Measurements from ENCODE around the gene ETV7.

The ETV7 gene

DNA sequence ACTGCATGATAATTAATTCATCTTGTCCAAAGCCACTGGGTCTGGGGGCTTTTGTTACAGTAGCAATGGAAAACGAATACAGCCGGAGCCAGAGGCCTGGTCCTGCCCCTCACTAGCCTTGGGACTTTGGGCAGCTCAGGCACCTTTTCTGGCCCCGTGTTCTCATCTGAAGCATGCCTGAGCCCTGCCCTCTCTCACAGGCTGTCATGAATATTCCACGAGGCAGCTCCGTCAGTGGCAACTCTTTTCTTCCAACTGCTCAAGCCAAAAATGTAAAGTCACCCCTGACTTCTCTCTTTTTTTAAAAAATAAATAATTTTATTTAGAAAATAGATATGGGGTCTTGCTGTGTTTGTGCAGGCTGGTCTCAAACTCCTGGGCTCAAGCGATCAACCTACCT, 56.1 kb downstream of the ETV7 start:
- Histone ChIP-seq H3K4me3 (ENCODE audit: extremely low read depth, insufficient read depth, low read length, poor library complexity, severe bottlenecking) (no peak overlapping the region), H3K36me3 (ENCODE audit: control insufficient read depth, insufficient read depth, low read length) (no peaks in the 10 kb centered on the region), H3K4me1 (ENCODE audit: control insufficient read depth, insufficient read depth, low read length, poor library complexity, severe bottlenecking) (peaks cover 12% of the 10 kb centered on the region), H3K27ac (ENCODE audit: low read depth, low read length, severe bottlenecking) (no peak overlapping the region), H3K9me3 (ENCODE audit: control insufficient read depth, low read length) (no peaks in the 10 kb centered on the region)
- 82 to 93% methylated on average over 4 of the region's 6 CpGs for WGBS, 2 experiments (ENCODE audit: insufficient coverage in 2 of 2)

DNA sequence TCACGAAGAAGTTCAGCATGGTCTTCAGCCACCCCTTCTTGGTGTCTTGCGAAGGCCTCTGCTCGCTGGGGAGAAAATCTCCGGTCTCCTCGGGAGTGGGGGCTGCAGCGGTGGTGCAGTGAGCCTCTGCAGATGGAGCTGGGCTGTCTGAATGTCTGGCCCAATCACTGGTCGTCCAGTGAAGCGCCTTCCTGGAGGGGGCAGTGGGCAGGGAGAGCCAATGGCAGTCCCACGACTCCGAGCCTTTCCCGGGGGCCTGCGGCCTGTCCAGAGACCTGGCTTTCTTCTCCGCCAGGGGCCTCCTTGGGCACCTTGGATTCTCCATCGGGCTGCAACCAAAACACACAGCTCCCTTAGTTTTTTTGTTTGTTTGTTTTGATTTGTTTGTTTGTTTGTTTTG, 57.1 kb downstream of the ETV7 start:
- H3K4me3 ChIP-seq (ENCODE audit: extremely low read depth, insufficient read depth, low read length, poor library complexity, severe bottlenecking), result no peak overlapping the region
- no peak overlapping the region for H3K27ac ChIP-seq (ENCODE audit: low read depth, low read length, severe bottlenecking)
- 88 to 89% methylated on average over 7 to 13 of the region's 14 CpGs for WGBS, 2 experiments (ENCODE audit: insufficient coverage in 2 of 2)
- H3K36me3 ChIP-seq (ENCODE audit: control insufficient read depth, insufficient read depth, low read length), result no peaks in the 10 kb centered on the region
- H3K9me3 ChIP-seq (ENCODE audit: control insufficient read depth, low read length), result no peaks in the 10 kb centered on the region
- peaks cover 12% of the 10 kb centered on the region for H3K4me1 ChIP-seq (ENCODE audit: control insufficient read depth, insufficient read depth, low read length, poor library complexity, severe bottlenecking)

- Histone ChIP-seq H3K27ac (ENCODE audit: low read depth, low read length, severe bottlenecking) (no peak overlapping the region), H3K4me1 (ENCODE audit: control insufficient read depth, insufficient read depth, low read length, poor library complexity, severe bottlenecking) (peaks cover 12% of the 10 kb centered on the region), H3K9me3 (ENCODE audit: control insufficient read depth, low read length) (no peaks in the 10 kb centered on the region), H3K4me3 (ENCODE audit: extremely low read depth, insufficient read depth, low read length, poor library complexity, severe bottlenecking) (no peak overlapping the region), H3K36me3 (ENCODE audit: control insufficient read depth, insufficient read depth, low read length) (no peaks in the 10 kb centered on the region)
- WGBS, 2 experiments (ENCODE audit: insufficient coverage in 2 of 2), result 60 to 72% methylated on average over 11 to 12 of the region's 14 CpGs
Observed at GRCh38 chr6:36329798-36330291, 57.6 kb downstream of the ETV7 start.

DNA sequence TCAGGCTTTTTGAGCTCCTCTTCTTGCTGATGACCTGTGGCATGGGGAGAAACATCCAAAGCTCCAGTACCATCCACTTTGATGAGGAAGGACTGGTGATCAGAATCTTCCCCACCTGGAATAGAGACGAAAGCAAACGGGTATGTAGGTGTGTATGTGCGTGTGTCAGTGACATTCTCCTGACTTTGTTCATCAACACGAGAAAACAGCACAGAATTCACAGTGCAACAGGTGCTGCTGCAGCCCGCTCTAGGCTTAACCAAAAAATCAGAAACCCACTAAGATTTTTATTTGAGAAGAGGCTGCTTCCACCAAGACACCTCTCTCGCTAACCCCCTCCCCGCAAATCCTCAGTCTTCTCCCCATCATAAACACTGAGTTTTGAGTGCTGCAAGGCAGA, 58.9 kb downstream of the ETV7 start:
- H3K27ac ChIP-seq (ENCODE audit: low read depth, low read length, severe bottlenecking), result no peak overlapping the region
- H3K9me3 ChIP-seq (ENCODE audit: control insufficient read depth, low read length), result no peaks in the 10 kb centered on the region
- H3K36me3 ChIP-seq (ENCODE audit: control insufficient read depth, insufficient read depth, low read length), result no peaks in the 10 kb centered on the region
- H3K4me1 ChIP-seq (ENCODE audit: control insufficient read depth, insufficient read depth, low read length, poor library complexity, severe bottlenecking), result peaks cover under 1% of the 10 kb centered on the region
- 96 to 100% methylated on average over 2 to 5 of the region's 7 CpGs for WGBS, 2 experiments (ENCODE audit: insufficient coverage in 2 of 2)
- H3K4me3 ChIP-seq (ENCODE audit: extremely low read depth, insufficient read depth, low read length, poor library complexity, severe bottlenecking), result no peak overlapping the region

GRCh38 chr6:36327919-36328236, 59.6 kb downstream of the ETV7 start:
- H3K4me3 ChIP-seq (ENCODE audit: extremely low read depth, insufficient read depth, low read length, poor library complexity, severe bottlenecking), result no peak overlapping the region
- H3K27ac ChIP-seq (ENCODE audit: low read depth, low read length, severe bottlenecking), result no peak overlapping the region
- peaks cover 6% of the 10 kb centered on the region for H3K4me1 ChIP-seq (ENCODE audit: control insufficient read depth, insufficient read depth, low read length, poor library complexity, severe bottlenecking)
- H3K9me3 ChIP-seq (ENCODE audit: control insufficient read depth, low read length), result no peaks in the 10 kb centered on the region
- no peaks in the 10 kb centered on the region for H3K36me3 ChIP-seq (ENCODE audit: control insufficient read depth, insufficient read depth, low read length)

GRCh38 chr6:36327226-36327918, 60.1 kb downstream of the ETV7 start:
- no peak overlapping the region for H3K27ac ChIP-seq (ENCODE audit: low read depth, low read length, severe bottlenecking)

GRCh38 chr6:36326356-36326995, 61.0 kb downstream of the ETV7 start:
- peaks cover 9% of the 10 kb centered on the region for H3K4me1 ChIP-seq (ENCODE audit: control insufficient read depth, insufficient read depth, low read length, poor library complexity, severe bottlenecking)
- H3K36me3 ChIP-seq (ENCODE audit: control insufficient read depth, insufficient read depth, low read length), result no peaks in the 10 kb centered on the region
- 75 to 78% methylated on average over 5 to 6 of the region's 7 CpGs for WGBS, 2 experiments (ENCODE audit: insufficient coverage in 2 of 2)
- no peaks in the 10 kb centered on the region for H3K9me3 ChIP-seq (ENCODE audit: control insufficient read depth, low read length)
- no peak overlapping the region for H3K4me3 ChIP-seq (ENCODE audit: extremely low read depth, insufficient read depth, low read length, poor library complexity, severe bottlenecking)
- H3K27ac ChIP-seq (ENCODE audit: low read depth, low read length, severe bottlenecking), result peak overlapping the region; percentile 29

More at GRCh38 chr6:36327226-36327918, 60.1 kb downstream of the ETV7 start:
- Histone ChIP-seq H3K4me3 (ENCODE audit: extremely low read depth, insufficient read depth, low read length, poor library complexity, severe bottlenecking) (no peak overlapping the region), H3K36me3 (ENCODE audit: control insufficient read depth, insufficient read depth, low read length) (no peaks in the 10 kb centered on the region), H3K9me3 (ENCODE audit: control insufficient read depth, low read length) (no peaks in the 10 kb centered on the region), H3K4me1 (ENCODE audit: control insufficient read depth, insufficient read depth, low read length, poor library complexity, severe bottlenecking) (peaks cover 9% of the 10 kb centered on the region)
- 43 to 54% methylated on average over 5 to 6 of the region's 6 CpGs for WGBS, 2 experiments (ENCODE audit: insufficient coverage in 2 of 2)

DNA sequence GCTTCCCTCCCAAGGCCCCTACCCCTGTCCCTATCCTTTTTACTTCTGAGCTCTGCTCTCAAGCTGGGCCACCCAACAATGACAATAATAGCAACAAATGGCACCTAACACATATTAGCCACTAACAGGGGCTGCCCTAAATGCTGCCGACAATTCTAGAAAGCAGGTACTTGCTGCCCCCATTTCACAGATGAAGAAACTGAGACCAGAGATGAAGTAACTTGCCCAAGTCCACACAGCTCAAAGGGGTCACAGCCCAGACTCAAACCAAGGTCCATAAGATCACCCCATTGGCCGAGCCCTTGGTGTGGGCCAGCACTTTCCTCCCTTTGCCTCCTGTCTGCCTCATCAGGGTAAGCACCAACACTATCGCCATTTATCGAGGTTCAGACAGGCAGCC, 62.8 kb downstream of the ETV7 start:
- no peak overlapping the region for H3K4me3 ChIP-seq (ENCODE audit: extremely low read depth, insufficient read depth, low read length, poor library complexity, severe bottlenecking)
- H3K27ac ChIP-seq (ENCODE audit: low read depth, low read length, severe bottlenecking), result no peak overlapping the region
- WGBS, 2 experiments (ENCODE audit: insufficient coverage in 2 of 2), result 94 to 95% methylated on average over 2 to 3 of the region's 4 CpGs
- H3K9me3 ChIP-seq (ENCODE audit: control insufficient read depth, low read length), result no peaks in the 10 kb centered on the region
- H3K4me1 ChIP-seq (ENCODE audit: control insufficient read depth, insufficient read depth, low read length, poor library complexity, severe bottlenecking), result peaks cover 9% of the 10 kb centered on the region
- no peaks in the 10 kb centered on the region for H3K36me3 ChIP-seq (ENCODE audit: control insufficient read depth, insufficient read depth, low read length)

- Histone ChIP-seq H3K36me3 (ENCODE audit: control insufficient read depth, insufficient read depth, low read length) (no peaks in the 10 kb centered on the region), H3K4me3 (ENCODE audit: extremely low read depth, insufficient read depth, low read length, poor library complexity, severe bottlenecking) (no peak overlapping the region), H3K9me3 (ENCODE audit: control insufficient read depth, low read length) (no peaks in the 10 kb centered on the region), H3K4me1 (ENCODE audit: control insufficient read depth, insufficient read depth, low read length, poor library complexity, severe bottlenecking) (peaks cover 9% of the 10 kb centered on the region), H3K27ac (ENCODE audit: low read depth, low read length, severe bottlenecking) (no peak overlapping the region)
- 95 to 97% methylated on average over 4 of the region's 6 CpGs for WGBS, 2 experiments (ENCODE audit: insufficient coverage in 2 of 2)
Observed at GRCh38 chr6:36324191-36324590, 63.3 kb downstream of the ETV7 start.

DNA sequence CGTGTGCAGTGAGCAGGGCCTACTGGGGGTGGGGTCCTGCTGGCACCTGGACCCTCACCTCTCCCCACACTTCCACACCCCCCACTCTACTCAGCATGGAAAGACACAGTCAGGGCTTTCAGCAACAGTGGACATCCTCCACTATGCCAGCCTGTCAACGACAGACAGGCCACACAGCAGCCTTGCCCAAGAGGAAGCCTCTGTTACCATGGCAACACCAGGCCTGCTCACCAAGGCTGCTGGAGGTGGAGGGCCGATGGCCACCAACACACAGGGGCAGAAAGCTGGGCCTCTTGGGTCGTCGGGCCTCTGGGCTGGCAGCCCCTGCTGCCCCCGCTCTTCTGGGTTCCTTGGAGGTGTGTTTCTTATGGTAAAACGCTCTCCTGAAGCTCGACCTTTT, 64.4 kb downstream of the ETV7 start:
- WGBS, 2 experiments (ENCODE audit: insufficient coverage in 2 of 2), result 50 to 65% methylated on average over 2 to 3 of the region's 8 CpGs

GRCh38 chr6:36322591-36322990, 64.9 kb downstream of the ETV7 start:
- no peak overlapping the region for H3K27ac ChIP-seq (ENCODE audit: low read depth, low read length, severe bottlenecking)
- peaks cover 9% of the 10 kb centered on the region for H3K4me1 ChIP-seq (ENCODE audit: control insufficient read depth, insufficient read depth, low read length, poor library complexity, severe bottlenecking)
- H3K4me3 ChIP-seq (ENCODE audit: extremely low read depth, insufficient read depth, low read length, poor library complexity, severe bottlenecking), result no peak overlapping the region
- no peaks in the 10 kb centered on the region for H3K9me3 ChIP-seq (ENCODE audit: control insufficient read depth, low read length)
- no peaks in the 10 kb centered on the region for H3K36me3 ChIP-seq (ENCODE audit: control insufficient read depth, insufficient read depth, low read length)
- 60 to 89% methylated on average over 1 to 2 of the region's 3 CpGs for WGBS, 2 experiments (ENCODE audit: insufficient coverage in 2 of 2)

More for the DNA sequence above, 64.4 kb downstream of the ETV7 start:
- H3K36me3 ChIP-seq (ENCODE audit: control insufficient read depth, insufficient read depth, low read length), result no peaks in the 10 kb centered on the region
- no peak overlapping the region for H3K4me3 ChIP-seq (ENCODE audit: extremely low read depth, insufficient read depth, low read length, poor library complexity, severe bottlenecking)
- H3K4me1 ChIP-seq (ENCODE audit: control insufficient read depth, insufficient read depth, low read length, poor library complexity, severe bottlenecking), result peaks cover 9% of the 10 kb centered on the region
- no peak overlapping the region for H3K27ac ChIP-seq (ENCODE audit: low read depth, low read length, severe bottlenecking)
- H3K9me3 ChIP-seq (ENCODE audit: control insufficient read depth, low read length), result no peaks in the 10 kb centered on the region
